ENCODE measurements around the gene SERPINE3.

DNA sequence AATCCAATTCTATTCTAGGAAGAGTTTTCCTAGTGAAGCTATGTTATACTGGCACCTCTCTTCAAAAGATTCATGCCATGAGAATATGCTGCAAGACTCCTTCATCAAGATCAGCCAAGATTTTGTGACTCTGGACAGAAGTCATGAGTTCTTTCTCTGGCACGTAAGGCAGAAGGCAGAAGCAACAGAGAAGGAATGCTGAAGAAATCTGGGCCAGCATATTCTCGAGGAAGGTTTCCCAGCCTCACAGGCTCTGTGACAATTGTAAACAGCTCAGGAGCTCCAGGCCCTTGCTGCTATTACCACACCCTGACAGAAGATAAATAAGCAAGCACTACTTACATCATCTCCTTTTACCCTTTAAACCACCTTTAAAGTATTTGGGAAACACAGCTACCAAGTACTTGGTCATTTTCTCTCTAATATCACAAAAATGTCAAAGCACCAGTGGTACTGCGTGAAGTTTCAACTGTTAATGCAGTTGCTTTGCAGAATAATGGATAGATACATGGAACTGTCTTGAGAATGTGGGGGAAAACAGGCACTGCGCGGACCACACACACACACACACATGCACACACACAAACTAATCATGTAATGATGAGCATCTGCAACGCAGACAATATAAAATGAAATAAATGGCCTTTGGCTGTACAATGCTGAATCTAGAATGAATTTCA, 57.9 kb downstream of the SERPINE3 start:
- TF ChIP-seq EZH2 (IDR thresholded peaks at IDR 0.05; ENCODE audit: low read length): no peak
- TF ChIP-seq, protein P1, sequence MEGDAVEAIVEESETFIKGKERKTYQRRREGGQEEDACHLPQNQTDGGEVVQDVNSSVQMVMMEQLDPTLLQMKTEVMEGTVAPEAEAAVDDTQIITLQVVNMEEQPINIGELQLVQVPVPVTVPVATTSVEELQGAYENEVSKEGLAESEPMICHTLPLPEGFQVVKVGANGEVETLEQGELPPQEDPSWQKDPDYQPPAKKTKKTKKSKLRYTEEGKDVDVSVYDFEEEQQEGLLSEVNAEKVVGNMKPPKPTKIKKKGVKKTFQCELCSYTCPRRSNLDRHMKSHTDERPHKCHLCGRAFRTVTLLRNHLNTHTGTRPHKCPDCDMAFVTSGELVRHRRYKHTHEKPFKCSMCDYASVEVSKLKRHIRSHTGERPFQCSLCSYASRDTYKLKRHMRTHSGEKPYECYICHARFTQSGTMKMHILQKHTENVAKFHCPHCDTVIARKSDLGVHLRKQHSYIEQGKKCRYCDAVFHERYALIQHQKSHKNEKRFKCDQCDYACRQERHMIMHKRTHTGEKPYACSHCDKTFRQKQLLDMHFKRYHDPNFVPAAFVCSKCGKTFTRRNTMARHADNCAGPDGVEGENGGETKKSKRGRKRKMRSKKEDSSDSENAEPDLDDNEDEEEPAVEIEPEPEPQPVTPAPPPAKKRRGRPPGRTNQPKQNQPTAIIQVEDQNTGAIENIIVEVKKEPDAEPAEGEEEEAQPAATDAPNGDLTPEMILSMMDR (optimal IDR thresholded peaks at IDR 0.05 in 1 of 3, IDR thresholded peaks at IDR 0.05 in 1 of 3, conservative IDR thresholded peaks at IDR 0.05 in 1 of 3; ENCODE audit: extremely low read depth in 1 of 3, insufficient read depth in 2 of 3, low read length in 3 of 3): no peak
